Regular cardiac myocyte (primary cell): ENCODE measurements around the gene PRAMEF18. TPM values are rescaled to one million over a fixed set of nuclear protein-coding genes. Genes with fewer than 3 reads are reported as not detected.

Experiments used
- total RNA-seq: library from RNA; depleted of rRNA; stranded (reverse); fragments of >200 nt; gene quantifications from 2 replicates; pipeline ENCODE4 v1.2.3, GENCODE V29; 2014

Gene PRAMEF18
- total RNA-seq, result not detected in 2 replicates

GRCh38 chr1:13225675-13226204 is at the start of gene PRAMEF18:
Gene PRAMEF18, minus strand, starts transcription at chr1:13226154. Its CDS starts 48 bp downstream, at chr1:13226106.

GRCh38 chr1:13253898-13254297 is 27.9 kb upstream of the PRAMEF18 start, which contains the start of gene PRAMEF5:
Gene PRAMEF5, plus strand, starts transcription at chr1:13254198. Its CDS starts 5,071 bp downstream, at chr1:13259269.

GRCh38 chr1:13201309-13201708 is 24.6 kb downstream of the PRAMEF18 start, which contains the start of gene PRAMEF13:
Gene PRAMEF13, minus strand, starts transcription at chr1:13201409. Its CDS starts 1,820 bp downstream, at chr1:13199589.

Other genes with a start within 250 kb of the PRAMEF18 start
- gene PRAMEF27, start 169.6 kb downstream of the PRAMEF18 start, total RNA-seq, result not detected in 2 replicates
- gene HNRNPCL3, start 165.4 kb downstream of the PRAMEF18 start, total RNA-seq, result not detected in 2 replicates
- not detected in 2 replicates for gene PRAMEF25, start 155.4 kb downstream of the PRAMEF18 start, total RNA-seq
- not detected in 2 replicates for gene HNRNPCL2, start 109.3 kb downstream of the PRAMEF18 start, total RNA-seq
- gene PRAMEF26, start 70.1 kb downstream of the PRAMEF18 start, total RNA-seq, result not detected in 2 replicates
- not detected in 2 replicates for gene HNRNPCL4, start 60.5 kb downstream of the PRAMEF18 start, total RNA-seq
- gene PRAMEF9, start 54.3 kb downstream of the PRAMEF18 start, total RNA-seq, result not detected in 2 replicates
- not detected in 2 replicates for gene PRAMEF13, start 24.7 kb downstream of the PRAMEF18 start, total RNA-seq
- gene PRAMEF5, start 28.0 kb upstream of the PRAMEF18 start, total RNA-seq, result not detected in 2 replicates
- not detected in 2 replicates for gene PRAMEF8, start 59.0 kb upstream of the PRAMEF18 start, total RNA-seq
- not detected in 2 replicates for gene PRAMEF33, start 77.4 kb upstream of the PRAMEF18 start, total RNA-seq
- not detected in 2 replicates for gene PRAMEF15, start 89.4 kb upstream of the PRAMEF18 start, total RNA-seq
- not detected in 2 replicates for gene PRAMEF14, start 121.0 kb upstream of the PRAMEF18 start, total RNA-seq
- not detected in 2 replicates for gene PRAMEF19, start 145.8 kb upstream of the PRAMEF18 start, total RNA-seq
- gene PRAMEF17, start 163.5 kb upstream of the PRAMEF18 start, total RNA-seq, result not detected in 2 replicates
- gene PRAMEF20, start 184.3 kb upstream of the PRAMEF18 start, total RNA-seq, result not detected in 2 replicates